Limb (tissue), 2 donors: ENCODE measurements around the gene IKBKG.
"Not testable (repeated sequence)": the region's sequence is repeated elsewhere in the genome, so short reads cannot be mapped to it uniquely, and the experiment has no call there.

Experiments
- DNase-seq, 2 donors: peaks; one replicate each; pipeline ENCODE4 v3.0.0-alpha.2; 2016; ENCODE audit errors: extremely low spot score in 2 of 2

IKBKG gene

DNA sequence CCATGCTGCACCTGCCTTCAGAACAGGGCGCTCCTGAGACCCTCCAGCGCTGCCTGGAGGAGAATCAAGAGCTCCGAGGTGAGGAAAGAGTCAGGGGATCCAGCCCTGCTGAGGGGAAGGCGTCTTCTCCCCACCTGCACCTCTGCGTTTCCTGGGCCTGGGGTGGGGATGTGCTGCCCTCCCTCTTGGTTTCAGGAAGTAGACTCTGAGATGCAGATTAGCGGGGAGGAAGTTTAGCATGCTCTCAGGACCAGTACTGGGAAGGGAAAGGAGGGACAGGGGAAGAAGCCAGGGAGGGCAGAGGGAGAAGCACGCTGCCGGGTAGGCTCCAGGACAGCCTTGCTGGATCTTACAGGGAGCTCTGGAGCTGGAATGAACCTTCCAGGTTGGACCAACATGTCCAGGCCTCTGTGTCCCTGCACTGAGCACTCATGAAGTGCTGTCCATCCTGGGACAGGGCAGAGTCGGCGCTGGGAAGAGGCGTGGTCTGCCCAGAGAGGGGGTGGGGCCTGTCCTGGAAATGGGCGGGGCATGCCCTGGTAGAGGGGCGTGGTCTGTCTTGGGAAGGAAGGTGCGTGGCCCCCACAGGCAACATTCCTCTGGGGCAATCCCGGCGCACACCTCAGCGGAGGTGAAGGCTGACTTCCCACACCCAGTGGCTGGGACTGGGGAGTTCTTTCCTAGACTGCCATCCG lies 4.8 kb downstream of the IKBKG start:
- DNase-seq = not testable (repeated sequence)

- DNase-seq = not testable (repeated sequence)
Observed at GRCh38 chrX:154558060-154558690, 10.8 kb downstream of the IKBKG start.

DNA sequence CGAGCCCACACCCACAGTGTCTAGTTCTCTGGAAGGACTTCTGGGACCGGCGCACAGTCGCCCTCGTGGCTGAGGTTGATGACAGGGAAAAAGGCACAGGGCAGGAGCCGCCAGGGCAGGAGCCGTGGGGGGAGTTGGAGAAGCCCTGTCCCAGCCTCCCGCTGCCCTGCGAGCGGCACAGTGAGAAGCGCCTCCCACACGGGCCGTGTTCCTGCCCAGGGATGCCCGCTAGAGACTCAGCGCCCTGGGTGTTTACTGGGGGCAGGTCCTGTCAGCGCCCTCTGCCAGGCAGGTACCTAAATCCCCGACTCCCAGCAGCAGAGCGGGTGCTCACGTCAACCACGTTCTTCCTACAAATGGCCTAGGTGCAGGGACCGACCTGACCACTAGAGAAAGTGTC lies 11.5 kb downstream of the IKBKG start:
- DNase-seq = not testable (repeated sequence)

GRCh38 chrX:154560326-154560725 lies 12.9 kb downstream of the IKBKG start:
- DNase-seq = not testable (repeated sequence)

- DNase-seq = not testable (repeated sequence)
Observed at GRCh38 chrX:154562295-154562694, 14.9 kb downstream of the IKBKG start.

GRCh38 chrX:154570361-154570760 lies 22.9 kb downstream of the IKBKG start:
- not testable (repeated sequence) for DNase-seq

GRCh38 chrX:154573061-154573460 lies 25.6 kb downstream of the IKBKG start:
- DNase-seq = not testable (repeated sequence)

DNA sequence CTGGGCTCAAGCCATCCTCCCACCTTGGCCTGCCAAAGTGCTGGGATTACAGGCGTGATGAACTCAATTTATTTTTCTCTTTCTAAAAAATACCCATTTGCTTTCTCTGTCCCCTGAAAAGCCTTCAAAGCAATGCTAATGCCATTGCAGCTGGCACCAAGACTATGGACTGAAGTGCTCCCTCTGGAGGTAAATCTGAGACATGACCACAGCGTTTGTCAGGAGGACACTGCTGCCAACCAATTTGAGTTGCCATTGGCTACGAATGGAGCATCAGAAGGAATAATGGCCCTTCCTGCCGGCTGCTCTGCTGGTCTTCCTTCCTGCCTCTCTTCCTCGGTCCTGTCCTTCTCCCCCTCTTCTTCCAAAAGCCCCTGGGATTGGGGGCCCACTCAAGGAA lies 27.7 kb downstream of the IKBKG start:
- DNase-seq = not testable (repeated sequence)

- DNase-seq = not testable (repeated sequence)
Observed at GRCh38 chrX:154582994-154583393, 35.6 kb downstream of the IKBKG start.

DNA sequence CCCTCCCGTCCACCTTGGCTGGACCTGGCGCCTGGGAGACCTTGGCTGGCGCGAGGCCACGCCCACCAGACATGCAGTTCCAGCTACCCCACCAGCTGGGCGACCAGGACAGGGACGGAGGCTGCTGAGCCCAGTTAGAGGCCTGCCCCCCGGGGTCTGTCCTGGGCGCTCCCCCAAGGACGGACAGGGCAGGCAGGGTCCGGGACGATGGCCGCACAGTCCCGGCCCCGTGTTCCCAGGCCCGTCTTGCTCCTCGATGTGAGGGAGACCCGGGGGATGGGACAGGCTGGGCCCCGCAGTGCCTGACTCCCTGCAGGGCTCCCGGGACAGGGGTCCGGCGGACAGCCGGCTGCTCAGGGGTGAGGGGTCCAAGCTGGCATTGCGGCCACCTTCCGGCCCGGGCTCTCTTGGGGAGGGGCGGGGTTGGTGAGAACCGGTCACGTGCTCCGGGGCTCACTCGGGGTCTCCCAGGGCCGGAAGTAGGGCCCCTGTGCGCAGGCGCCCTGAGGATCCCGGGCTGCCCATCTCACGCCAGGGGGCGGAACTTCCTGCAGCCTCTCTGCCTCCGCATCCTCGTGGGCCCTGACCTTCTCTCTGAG lies 37.3 kb downstream of the IKBKG start, which contains the start of gene CTAG1A:
Gene CTAG1A, plus strand, starts transcription at position 549 of the 599 bp plus-strand sequence. CDS start 74 bp downstream, outside the sequence.
- not testable (repeated sequence) for DNase-seq

- DNase-seq = not testable (repeated sequence)
Observed at GRCh38 chrX:154590415-154590814, 43.0 kb downstream of the IKBKG start.

DNA sequence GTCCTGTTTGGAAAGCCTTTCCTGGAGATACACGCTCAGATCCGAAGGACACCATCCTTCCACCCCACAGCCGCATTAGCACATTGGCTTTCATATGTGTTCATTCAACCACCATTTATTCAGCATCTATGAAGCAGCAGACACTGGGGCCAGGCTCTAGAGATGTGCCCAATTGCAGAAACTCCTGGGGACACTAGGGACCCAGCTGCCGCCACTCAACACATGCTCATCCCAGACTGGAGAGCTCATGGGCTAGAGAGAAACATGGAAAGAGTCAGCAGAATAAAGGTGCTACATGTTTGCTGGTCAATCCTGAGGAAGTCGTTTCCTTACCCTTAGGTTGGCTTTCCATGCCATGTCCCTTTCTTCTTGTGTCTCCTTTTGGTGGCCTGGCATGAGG lies 45.1 kb downstream of the IKBKG start:
- no peak for DNase-seq

DNA sequence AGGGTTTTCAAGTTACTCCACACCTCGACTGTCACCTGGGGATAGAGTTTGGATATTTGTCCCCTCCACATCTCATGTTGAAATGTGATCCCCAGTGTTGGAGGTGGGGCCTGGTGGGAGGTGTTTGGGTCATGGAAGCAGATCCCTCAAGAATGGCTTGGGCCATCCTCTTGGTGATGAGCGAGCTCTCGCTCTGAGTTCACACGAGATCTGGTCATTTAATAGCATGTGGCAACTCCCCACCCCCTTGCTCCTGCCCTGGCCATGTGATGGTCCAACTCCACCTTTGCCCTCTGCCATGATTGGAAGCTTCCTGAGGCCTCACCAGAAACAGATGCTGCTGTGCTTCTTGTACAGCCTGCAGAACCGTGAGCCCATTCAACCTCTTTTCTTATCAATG lies 45.8 kb downstream of the IKBKG start:
- no peak for DNase-seq

- DNase-seq = no peak
Observed at GRCh38 chrX:154594491-154594890, 47.1 kb downstream of the IKBKG start.

GRCh38 chrX:154595559-154596249 lies 48.3 kb downstream of the IKBKG start:
- DNase-seq = no peak

- DNase-seq = peak in 1 of 2 donors; percentile 31
Observed at GRCh38 chrX:154596290-154596929, 49.0 kb downstream of the IKBKG start.

DNA sequence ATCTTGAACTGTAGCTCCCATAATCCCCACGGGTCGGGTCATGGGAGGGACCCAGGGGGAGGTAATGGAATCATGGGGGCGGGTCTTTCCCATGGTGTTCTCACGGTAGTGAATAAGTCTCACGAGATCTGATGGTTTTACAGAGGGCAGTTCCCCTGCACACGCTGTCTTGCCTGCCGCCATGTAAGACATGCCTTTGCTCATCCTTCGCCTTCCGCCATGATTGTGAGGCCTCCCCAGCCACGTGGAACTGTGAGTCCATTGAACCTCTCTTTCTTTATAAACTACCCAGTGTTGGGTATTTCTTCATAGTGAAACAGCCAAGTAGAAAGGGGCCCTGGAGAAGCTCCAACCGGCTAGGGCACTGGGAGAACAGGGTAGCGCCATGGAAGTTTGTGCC lies 49.8 kb downstream of the IKBKG start:
- no peak for DNase-seq

GRCh38 chrX:154598656-154599055 lies 51.2 kb downstream of the IKBKG start:
- DNase-seq = no peak

GRCh38 chrX:154599531-154599930 lies 52.1 kb downstream of the IKBKG start:
- DNase-seq = no peak

- no peak for DNase-seq
Observed at GRCh38 chrX:154600759-154601374, 53.4 kb downstream of the IKBKG start.

GRCh38 chrX:154602226-154602625 lies 54.8 kb downstream of the IKBKG start:
- DNase-seq = no peak
